GM12873 (cell line): Measurements from ENCODE around the gene PHC2.

Source experiments
- CTCF ChIP-seq: IDR thresholded peaks from 2 replicates; pipeline ENCODE4 v1.5.1; 2012; ENCODE audit warnings: low read depth, mild to moderate bottlenecking, moderate library complexity, low read length, control low read depth; ENCODE audit not compliant: insufficient read depth; ENCODE audit errors: missing control alignments

Gene PHC2

DNA sequence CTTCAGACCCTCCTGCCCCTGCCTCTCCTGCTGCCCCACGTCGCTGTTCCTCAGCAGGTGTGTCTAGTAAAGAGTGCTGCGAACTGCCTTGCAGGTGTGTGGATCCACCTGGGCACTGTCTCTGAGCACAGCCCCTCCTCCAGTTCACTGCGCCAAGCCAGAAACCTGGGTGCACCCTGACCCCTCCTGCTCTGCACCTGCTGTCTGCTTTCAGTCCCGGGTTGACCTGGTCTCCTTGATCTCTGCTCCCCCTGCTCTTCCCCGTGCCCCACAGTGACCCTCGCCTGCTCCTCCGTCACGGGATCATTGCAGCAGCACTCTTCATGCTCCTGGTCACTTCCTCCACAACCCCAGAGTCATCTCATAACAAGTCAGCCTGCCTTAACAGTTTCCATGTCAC lies 116.5 kb downstream of the PHC2 start:
- no peak for TF ChIP-seq CTCF

DNA sequence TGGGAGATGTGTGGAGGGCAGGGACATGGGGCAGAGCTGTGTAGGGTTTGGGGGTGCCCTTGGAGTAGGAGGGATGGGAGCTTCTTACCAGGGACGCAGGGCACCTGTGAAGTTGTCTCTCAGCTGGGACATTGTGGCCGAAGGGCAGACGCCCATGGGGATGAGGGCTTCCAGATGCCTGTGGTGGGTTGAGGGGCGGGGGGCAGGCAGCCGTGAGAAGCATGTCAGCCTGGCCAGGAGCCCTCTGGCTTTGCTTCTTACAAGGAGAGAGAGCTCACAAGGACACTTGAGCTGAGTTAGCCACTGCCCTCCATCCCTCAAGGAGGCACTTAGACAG lies 118.5 kb downstream of the PHC2 start:
- TF ChIP-seq CTCF: no peak

DNA sequence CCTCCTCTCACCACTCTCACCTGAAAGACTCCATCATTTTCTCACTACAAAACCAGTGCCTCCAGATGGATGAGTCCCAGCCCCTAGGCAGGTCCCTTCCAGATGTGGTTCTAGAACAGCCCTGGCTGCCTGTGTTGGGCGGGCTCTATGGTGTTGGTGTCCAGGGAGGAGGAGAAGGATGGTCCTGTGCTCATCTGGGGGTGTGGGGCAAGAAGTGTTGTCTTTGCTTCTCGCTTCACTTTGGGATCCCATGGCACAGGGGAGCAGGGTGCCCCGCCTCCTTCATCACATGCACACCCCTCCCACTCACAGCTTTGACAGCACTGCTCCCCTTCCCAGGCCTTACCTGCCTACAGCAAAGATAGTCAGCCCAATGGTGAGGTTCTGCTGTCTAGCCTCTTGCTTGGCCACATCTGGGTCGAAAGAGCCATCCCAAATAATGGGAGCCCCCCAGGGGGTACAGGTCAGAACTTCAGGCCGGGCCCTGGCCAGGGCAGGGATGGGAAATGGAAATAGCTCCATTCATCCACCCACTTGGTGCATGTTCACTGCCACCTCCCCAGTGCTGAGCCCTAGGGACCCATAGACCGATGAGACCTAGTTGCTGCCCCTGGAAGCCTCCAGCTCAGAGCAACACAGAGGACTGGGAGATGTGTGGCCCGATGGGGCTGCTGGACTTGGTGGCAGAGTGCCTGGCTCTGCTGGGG lies 119.0 kb downstream of the PHC2 start:
- TF ChIP-seq CTCF: no peak

DNA sequence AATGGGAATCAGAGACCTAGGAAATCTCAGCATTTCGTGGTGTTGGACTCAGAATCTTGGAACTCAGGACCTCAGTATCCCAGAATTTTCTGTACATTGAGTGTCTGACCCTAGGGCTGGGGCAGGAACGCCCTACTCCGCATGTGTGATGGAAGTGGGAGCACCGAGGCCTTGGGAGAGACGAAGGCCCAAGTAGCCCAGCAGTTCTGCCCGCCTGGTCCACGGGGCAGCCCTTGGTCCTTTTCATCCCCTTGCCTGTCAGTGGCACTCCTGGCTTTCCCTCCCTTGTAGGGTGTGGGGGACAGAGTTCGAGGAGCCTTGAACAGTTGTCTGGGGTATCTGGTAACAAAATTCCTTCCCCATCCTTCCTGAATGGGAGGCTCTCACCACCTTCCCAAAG lies 120.2 kb downstream of the PHC2 start:
- no peak for TF ChIP-seq CTCF

- TF ChIP-seq CTCF: no peak
Observed at GRCh38 chr1:33307494-33307864, 123.4 kb downstream of the PHC2 start.

DNA sequence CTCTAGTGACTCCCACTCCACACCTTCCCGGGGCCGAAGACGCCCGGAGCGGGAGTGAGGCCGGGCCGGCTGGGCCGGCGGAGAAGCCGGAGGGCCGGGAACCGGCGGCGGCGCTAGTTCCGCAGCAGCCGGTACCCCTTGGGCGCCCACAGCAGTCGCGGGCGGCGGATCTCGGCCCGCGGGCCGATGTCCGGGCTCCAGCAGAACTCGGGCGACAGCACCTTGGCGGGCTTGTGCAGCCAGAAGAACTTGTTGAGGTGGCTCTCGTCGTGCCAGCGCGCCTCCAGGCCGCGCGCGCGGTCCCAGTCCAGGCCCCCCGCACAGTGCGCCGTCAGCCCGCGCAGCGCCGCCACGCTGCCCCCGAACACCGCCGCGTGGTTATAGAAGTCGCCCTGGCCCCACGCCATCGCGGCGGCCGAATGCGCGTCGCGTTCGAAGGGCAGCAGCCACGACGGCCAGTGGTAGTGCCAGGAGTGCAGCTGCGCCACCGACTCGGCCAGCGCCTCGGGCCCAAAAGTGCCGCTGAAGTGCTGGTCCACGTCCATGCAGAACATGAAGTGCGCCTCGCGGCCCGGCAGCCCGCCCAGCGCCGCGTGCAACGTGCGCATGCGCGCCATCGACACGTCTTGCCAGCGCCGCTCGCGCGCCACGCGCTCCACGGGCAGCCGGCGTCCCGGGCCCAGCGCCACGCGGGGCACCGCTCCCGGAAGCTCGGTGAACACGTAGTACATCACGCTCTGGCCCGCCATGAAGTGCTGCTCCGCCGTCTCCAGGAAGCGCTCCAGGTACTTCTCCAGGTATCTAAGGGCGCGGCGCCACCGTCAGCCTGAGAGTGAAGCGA lies 124.0 kb downstream of the PHC2 start:
- no peak for TF ChIP-seq CTCF

DNA sequence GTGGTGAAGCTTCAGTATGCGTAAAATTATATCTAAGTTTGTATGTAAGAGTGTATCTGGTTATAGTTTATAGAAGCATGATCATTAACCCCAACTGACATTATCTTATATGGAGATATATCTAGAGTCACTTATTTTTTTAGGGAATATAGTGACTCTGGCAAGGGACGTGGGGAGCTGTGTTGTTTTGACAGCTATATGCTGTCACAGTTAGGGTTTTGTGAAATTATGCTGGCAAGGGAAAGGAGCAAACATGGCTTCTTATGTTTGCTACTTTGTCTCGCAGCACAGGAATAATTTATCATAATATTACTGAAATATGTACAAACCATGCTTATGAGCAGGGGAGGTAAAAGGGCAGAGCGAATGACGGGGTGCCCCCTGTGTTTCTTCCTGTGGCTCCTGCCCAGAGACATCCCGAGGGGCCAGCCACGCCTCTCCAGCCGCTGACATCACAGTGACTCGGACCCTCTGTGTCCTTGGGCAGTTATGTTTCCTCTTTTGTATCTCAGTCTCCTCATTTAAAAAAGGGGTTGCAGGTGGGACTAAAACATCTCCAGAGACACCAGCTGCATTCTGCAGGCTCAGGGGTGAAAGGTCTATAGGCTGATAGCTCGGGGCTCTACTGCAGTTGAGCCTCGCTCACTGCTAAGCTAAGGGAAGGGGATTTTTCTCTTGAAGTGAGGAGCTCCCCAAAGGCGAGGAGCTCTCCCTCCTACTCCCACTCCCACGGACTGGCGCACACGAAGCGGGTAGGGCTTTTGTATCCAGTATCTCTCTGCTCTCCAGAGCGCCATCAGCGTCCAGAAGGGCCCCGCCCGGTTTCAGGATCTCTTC lies 124.9 kb downstream of the PHC2 start:
- no peak for TF ChIP-seq CTCF
